ENCODE measurements around the gene AK9. TPM values are rescaled to one million over a fixed set of nuclear protein-coding genes. Genes with fewer than 3 reads are reported as not detected.

The AK9 gene
- total and polyA plus RNA-seq, 9 of the 15 experiments (the other 6 are each of a cell fraction or from before 2014, with no cell fraction given) = 0.59 to 1.9 (median 1.2) TPM

- TF ChIP-seq, protein P1, sequence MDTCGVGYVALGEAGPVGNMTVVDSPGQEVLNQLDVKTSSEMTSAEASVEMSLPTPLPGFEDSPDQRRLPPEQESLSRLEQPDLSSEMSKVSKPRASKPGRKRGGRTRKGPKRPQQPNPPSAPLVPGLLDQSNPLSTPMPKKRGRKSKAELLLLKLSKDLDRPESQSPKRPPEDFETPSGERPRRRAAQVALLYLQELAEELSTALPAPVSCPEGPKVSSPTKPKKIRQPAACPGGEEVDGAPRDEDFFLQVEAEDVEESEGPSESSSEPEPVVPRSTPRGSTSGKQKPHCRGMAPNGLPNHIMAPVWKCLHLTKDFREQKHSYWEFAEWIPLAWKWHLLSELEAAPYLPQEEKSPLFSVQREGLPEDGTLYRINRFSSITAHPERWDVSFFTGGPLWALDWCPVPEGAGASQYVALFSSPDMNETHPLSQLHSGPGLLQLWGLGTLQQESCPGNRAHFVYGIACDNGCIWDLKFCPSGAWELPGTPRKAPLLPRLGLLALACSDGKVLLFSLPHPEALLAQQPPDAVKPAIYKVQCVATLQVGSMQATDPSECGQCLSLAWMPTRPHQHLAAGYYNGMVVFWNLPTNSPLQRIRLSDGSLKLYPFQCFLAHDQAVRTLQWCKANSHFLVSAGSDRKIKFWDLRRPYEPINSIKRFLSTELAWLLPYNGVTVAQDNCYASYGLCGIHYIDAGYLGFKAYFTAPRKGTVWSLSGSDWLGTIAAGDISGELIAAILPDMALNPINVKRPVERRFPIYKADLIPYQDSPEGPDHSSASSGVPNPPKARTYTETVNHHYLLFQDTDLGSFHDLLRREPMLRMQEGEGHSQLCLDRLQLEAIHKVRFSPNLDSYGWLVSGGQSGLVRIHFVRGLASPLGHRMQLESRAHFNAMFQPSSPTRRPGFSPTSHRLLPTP (IDR thresholded peaks at IDR 0.05; ENCODE audit: borderline replicate concordance, extremely low read depth, insufficient read length) = no peak
- no peak for TF ChIP-seq TAF7 (tag; IDR thresholded peaks at IDR 0.05)
- no peak for TF ChIP-seq ZNF121 (CRISPR knock-in tag; conservative IDR thresholded peaks at IDR 0.05)
- no peak for TF ChIP-seq ATF1 (CRISPR knock-in tag; IDR thresholded peaks at IDR 0.05)
- TF ChIP-seq ATF1 (tag; IDR thresholded peaks at IDR 0.05) = no peak
- TF ChIP-seq BRF2 (IDR thresholded peaks at IDR 0.05; ENCODE audit: borderline replicate concordance, insufficient read depth, insufficient read length) = no peak
- TF ChIP-seq, protein P2, sequence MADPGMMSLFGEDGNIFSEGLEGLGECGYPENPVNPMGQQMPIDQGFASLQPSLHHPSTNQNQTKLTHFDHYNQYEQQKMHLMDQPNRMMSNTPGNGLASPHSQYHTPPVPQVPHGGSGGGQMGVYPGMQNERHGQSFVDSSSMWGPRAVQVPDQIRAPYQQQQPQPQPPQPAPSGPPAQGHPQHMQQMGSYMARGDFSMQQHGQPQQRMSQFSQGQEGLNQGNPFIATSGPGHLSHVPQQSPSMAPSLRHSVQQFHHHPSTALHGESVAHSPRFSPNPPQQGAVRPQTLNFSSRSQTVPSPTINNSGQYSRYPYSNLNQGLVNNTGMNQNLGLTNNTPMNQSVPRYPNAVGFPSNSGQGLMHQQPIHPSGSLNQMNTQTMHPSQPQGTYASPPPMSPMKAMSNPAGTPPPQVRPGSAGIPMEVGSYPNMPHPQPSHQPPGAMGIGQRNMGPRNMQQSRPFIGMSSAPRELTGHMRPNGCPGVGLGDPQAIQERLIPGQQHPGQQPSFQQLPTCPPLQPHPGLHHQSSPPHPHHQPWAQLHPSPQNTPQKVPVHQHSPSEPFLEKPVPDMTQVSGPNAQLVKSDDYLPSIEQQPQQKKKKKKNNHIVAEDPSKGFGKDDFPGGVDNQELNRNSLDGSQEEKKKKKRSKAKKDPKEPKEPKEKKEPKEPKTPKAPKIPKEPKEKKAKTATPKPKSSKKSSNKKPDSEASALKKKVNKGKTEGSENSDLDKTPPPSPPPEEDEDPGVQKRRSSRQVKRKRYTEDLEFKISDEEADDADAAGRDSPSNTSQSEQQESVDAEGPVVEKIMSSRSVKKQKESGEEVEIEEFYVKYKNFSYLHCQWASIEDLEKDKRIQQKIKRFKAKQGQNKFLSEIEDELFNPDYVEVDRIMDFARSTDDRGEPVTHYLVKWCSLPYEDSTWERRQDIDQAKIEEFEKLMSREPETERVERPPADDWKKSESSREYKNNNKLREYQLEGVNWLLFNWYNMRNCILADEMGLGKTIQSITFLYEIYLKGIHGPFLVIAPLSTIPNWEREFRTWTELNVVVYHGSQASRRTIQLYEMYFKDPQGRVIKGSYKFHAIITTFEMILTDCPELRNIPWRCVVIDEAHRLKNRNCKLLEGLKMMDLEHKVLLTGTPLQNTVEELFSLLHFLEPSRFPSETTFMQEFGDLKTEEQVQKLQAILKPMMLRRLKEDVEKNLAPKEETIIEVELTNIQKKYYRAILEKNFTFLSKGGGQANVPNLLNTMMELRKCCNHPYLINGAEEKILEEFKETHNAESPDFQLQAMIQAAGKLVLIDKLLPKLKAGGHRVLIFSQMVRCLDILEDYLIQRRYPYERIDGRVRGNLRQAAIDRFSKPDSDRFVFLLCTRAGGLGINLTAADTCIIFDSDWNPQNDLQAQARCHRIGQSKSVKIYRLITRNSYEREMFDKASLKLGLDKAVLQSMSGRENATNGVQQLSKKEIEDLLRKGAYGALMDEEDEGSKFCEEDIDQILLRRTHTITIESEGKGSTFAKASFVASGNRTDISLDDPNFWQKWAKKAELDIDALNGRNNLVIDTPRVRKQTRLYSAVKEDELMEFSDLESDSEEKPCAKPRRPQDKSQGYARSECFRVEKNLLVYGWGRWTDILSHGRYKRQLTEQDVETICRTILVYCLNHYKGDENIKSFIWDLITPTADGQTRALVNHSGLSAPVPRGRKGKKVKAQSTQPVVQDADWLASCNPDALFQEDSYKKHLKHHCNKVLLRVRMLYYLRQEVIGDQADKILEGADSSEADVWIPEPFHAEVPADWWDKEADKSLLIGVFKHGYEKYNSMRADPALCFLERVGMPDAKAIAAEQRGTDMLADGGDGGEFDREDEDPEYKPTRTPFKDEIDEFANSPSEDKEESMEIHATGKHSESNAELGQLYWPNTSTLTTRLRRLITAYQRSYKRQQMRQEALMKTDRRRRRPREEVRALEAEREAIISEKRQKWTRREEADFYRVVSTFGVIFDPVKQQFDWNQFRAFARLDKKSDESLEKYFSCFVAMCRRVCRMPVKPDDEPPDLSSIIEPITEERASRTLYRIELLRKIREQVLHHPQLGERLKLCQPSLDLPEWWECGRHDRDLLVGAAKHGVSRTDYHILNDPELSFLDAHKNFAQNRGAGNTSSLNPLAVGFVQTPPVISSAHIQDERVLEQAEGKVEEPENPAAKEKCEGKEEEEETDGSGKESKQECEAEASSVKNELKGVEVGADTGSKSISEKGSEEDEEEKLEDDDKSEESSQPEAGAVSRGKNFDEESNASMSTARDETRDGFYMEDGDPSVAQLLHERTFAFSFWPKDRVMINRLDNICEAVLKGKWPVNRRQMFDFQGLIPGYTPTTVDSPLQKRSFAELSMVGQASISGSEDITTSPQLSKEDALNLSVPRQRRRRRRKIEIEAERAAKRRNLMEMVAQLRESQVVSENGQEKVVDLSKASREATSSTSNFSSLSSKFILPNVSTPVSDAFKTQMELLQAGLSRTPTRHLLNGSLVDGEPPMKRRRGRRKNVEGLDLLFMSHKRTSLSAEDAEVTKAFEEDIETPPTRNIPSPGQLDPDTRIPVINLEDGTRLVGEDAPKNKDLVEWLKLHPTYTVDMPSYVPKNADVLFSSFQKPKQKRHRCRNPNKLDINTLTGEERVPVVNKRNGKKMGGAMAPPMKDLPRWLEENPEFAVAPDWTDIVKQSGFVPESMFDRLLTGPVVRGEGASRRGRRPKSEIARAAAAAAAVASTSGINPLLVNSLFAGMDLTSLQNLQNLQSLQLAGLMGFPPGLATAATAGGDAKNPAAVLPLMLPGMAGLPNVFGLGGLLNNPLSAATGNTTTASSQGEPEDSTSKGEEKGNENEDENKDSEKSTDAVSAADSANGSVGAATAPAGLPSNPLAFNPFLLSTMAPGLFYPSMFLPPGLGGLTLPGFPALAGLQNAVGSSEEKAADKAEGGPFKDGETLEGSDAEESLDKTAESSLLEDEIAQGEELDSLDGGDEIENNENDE (IDR thresholded peaks at IDR 0.05; ENCODE audit: low read depth, low read length) = no peak
- no peak for TF ChIP-seq CREB5 (CRISPR knock-in tag; IDR thresholded peaks at IDR 0.05)
- no peak for TF ChIP-seq YY1 (IDR thresholded peaks at IDR 0.05; ENCODE audit: borderline replicate concordance in 1 of 3, control insufficient read depth in 1 of 3, extremely low read depth in 1 of 3, insufficient read depth in 3 of 3, insufficient read length in 1 of 3, insufficient replicate concordance in 2 of 3, low read depth in 1 of 3, low read length in 2 of 3)
Observed at GRCh38 chr6:109491207-109491938, 199.6 kb downstream of the AK9 start (continued).

Measured in K562 (cell line).